Measurements from ENCODE around the gene SUSD3. TPM values are rescaled to one million over a fixed set of nuclear protein-coding genes. Genes with fewer than 3 reads are reported as not detected.

SUSD3 gene
- total RNA-seq, 1 donor from 2014 or later, result 0.26 TPM

DNA sequence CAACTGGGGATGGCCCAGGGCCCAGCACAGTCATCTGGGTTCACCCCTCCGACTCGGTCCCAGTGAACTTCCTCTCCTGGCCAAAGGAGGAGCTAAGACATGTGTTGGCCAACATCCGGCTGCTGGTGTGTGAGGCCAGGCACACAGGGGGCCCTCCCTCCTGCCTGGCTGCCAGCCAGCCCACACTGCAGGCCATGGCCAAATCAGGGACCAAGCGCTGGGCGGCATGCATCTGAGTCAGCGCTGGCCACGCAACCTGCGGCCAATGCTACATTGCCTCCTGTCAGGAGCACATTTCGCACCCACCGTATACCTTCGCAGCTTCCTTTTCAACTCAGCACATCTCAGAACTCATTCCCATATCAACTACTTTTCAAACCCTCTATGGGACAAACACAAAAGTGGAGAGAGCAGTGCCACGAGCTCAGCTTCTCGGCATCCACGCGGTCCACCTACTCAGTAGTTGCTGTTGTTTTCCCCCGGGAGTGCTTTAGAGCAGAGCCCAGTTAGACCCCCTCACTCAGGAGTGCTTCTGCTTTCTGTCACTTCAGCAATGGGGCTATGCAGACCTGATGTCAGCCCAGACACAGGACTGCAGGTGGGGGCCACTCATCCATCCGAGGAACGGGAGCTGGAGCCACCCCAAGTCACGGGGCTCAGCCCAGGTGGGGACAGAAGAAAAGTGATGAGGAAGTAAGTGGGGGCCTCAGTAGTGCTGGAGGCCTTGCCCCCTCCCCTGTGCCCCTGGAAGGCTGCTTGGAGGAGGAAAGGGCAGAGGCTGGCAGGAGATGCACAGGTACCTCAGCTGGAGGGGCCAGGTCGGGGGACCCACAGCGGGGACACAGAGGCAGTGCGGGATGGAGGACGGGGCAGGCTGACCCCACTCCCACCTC is 61.7 kb downstream of the SUSD3 start:
- TF ChIP-seq, protein P1, sequence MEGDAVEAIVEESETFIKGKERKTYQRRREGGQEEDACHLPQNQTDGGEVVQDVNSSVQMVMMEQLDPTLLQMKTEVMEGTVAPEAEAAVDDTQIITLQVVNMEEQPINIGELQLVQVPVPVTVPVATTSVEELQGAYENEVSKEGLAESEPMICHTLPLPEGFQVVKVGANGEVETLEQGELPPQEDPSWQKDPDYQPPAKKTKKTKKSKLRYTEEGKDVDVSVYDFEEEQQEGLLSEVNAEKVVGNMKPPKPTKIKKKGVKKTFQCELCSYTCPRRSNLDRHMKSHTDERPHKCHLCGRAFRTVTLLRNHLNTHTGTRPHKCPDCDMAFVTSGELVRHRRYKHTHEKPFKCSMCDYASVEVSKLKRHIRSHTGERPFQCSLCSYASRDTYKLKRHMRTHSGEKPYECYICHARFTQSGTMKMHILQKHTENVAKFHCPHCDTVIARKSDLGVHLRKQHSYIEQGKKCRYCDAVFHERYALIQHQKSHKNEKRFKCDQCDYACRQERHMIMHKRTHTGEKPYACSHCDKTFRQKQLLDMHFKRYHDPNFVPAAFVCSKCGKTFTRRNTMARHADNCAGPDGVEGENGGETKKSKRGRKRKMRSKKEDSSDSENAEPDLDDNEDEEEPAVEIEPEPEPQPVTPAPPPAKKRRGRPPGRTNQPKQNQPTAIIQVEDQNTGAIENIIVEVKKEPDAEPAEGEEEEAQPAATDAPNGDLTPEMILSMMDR (IDR thresholded peaks at IDR 0.05; ENCODE audit: insufficient read depth, low read length, severe bottlenecking), result peak; percentile 57
- peak; percentile 94 for FAIRE-seq
- H3K36me3 ChIP-seq (ENCODE audit: control insufficient read depth, insufficient read depth, low read length), result peaks cover 7% of the 10 kb centered on the region
- DNase-seq (ENCODE audit: low read depth), result peak; percentile 89
- H3K4me3 ChIP-seq (ENCODE audit: low read depth, low read length), result no peak overlapping the region
- no peaks in the 10 kb centered on the region for H3K27me3 ChIP-seq (ENCODE audit: control insufficient read depth, insufficient read depth, low read length)

DNA sequence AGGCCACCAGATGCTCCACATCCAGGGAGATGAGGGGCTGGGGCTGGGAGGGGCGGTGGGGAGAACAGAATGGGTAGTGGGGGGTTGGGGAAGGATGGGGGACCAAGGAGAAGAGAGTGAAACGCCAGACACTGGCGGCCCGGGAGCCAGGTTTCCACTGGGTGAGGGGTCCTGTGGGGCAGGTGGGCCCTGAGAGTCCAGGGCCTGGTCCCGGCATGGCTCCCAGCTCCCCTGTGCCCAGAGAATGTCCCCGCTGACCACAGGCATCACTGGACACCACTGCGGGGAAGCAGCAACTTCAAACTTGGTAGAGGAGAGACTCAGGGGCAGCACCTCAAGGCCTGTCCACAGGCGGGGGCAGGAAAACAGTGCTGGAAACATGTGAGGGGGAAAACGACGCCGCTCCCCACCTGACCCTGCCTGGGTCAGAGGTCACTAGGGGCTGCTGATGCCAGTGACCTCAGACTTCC is 62.4 kb downstream of the SUSD3 start:
- FAIRE-seq (no peak), DNase-seq (ENCODE audit: low read depth) (no peak)
- TF ChIP-seq, protein P1 (IDR thresholded peaks at IDR 0.05; ENCODE audit: insufficient read depth, low read length, severe bottlenecking), result no peak
- H3K4me3 ChIP-seq (ENCODE audit: low read depth, low read length), result no peak overlapping the region
- H3K27me3 ChIP-seq (ENCODE audit: control insufficient read depth, insufficient read depth, low read length), result no peaks in the 10 kb centered on the region
- H3K36me3 ChIP-seq (ENCODE audit: control insufficient read depth, insufficient read depth, low read length), result peaks cover 7% of the 10 kb centered on the region

DNA sequence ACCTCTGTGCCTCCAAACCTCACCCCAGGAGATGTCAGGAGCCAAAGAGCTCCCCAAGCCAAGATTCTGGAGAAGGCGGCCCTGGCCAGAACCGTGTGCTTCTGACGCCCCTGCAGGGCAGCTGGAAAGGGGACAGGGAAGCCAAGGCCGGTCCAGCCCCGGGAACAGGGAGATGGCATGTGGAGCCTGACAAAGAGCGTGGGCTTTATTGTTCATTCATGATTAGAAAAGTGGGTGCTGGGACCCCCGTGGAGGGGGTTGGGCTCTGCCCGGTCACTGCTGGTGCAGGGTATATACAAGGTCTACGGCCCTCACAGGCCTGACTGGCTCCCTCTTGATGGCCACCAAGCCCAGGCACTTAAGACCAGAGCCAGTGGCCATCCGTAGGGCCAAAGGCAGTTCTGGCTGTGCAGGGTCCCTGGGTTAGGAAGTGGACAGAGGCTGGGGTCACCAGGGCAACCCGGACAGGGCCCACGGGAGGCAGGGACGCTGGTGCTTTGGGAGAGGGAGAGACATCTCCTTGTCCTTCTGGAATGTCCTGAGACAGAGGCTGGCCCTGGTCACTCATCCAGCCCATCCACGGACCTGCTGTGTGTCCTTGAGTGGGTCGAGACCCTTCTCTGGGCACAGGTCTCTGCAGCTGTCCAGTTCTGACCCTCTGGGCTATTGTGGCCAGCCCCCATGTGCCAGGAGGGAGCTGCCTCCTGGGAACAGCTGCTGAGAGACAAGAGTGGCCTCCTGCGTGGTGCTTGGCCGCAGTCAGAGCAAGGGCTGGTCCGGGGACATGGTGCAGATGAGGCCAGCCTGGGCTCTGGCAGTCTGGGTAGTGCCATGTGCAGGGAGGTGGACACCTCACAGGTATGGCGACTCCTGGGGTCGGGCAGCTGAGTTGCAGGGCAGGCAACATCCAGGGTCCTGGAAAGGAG is 63.1 kb downstream of the SUSD3 start:
- TF ChIP-seq, protein P1 (IDR thresholded peaks at IDR 0.05; ENCODE audit: insufficient read depth, low read length, severe bottlenecking), result no peak
- no peak overlapping the region for H3K4me3 ChIP-seq (ENCODE audit: low read depth, low read length)
- no peaks in the 10 kb centered on the region for H3K27me3 ChIP-seq (ENCODE audit: control insufficient read depth, insufficient read depth, low read length)
- FAIRE-seq (no peak), DNase-seq (ENCODE audit: low read depth) (no peak)
- H3K36me3 ChIP-seq (ENCODE audit: control insufficient read depth, insufficient read depth, low read length), result peaks cover 9% of the 10 kb centered on the region

DNA sequence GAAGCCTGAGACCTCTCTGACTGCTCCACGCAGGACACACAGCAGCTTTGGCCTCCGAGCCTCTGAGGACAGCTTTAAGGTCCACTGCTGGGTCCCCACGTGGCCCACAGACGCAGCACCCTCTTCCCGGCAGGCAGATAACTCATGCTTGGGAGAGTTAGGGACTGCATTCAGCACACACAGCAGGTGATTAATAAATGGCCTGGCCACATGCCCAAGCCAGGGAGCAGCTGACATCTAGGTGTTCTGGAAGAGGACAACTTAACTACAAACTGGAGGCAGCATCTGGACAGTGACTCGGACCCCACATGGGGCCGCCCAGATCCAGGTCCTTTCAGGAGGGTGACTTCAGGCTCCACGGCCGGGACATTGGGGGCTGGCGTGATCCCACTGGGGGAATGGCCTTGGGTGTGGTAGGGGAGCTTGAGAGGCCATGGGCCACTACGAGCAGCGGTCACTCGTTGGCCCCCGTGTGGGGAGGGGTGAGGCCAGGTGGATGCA is 64.3 kb downstream of the SUSD3 start:
- peaks cover 9% of the 10 kb centered on the region for H3K36me3 ChIP-seq (ENCODE audit: control insufficient read depth, insufficient read depth, low read length)
- FAIRE-seq (no peak), DNase-seq (ENCODE audit: low read depth) (no peak)
- TF ChIP-seq, protein P1 (IDR thresholded peaks at IDR 0.05; ENCODE audit: insufficient read depth, low read length, severe bottlenecking), result no peak
- H3K27me3 ChIP-seq (ENCODE audit: control insufficient read depth, insufficient read depth, low read length), result no peaks in the 10 kb centered on the region
- H3K4me3 ChIP-seq (ENCODE audit: low read depth, low read length), result no peak overlapping the region

DNA sequence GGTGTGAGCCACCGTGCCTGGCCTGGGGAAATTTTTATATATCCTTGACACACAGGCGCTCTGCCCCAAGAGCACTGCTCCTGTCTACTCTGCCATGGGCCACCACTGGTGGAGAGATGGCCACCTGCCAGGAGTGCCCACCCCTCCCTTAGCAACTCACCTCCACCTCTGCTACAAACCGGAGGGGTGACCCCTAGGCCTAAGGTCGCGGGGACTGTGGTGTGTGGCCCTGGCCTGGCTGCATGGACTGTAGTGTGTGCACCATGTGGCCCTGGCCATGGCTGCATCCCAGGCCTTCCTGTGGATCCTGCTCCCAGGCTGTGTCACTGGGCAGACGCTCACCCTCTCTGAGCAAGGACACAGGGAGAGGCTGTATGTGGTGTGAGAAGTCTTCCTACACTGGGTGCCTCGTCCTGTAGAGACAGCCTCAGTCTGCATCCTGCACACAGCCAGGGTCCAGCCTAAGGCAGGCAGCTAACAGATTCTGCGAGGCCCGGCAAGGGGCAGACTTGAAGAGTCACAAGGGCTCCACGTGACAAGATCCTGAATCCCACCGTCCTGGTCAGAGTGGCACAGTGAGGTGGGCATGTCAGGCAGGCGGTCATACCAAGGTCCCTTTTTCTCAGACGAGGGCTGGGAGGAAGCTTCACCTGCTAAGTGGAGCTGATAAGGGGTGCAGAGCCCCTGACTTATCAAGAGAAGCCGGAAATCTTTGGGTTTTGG is 65.2 kb downstream of the SUSD3 start:
- Histone ChIP-seq H3K4me3 (ENCODE audit: low read depth, low read length) (no peak overlapping the region), H3K27me3 (ENCODE audit: control insufficient read depth, insufficient read depth, low read length) (no peaks in the 10 kb centered on the region), H3K36me3 (ENCODE audit: control insufficient read depth, insufficient read depth, low read length) (peaks cover 9% of the 10 kb centered on the region)
- DNase-seq (ENCODE audit: low read depth) (no peak), FAIRE-seq (no peak)
- TF ChIP-seq, protein P1 (IDR thresholded peaks at IDR 0.05; ENCODE audit: insufficient read depth, low read length, severe bottlenecking), result no peak
